Subcutaneous adipose tissue (tissue), 4 donors: ENCODE data around the gene ADPRM. TPM values are rescaled to one million over a fixed set of nuclear protein-coding genes. Genes with fewer than 3 reads are reported as not detected.

Source experiments
- total RNA-seq, 4 donors: library from RNA; depleted of rRNA; stranded (reverse); fragments of >200 nt; gene quantifications; one replicate each; pipeline ENCODE4 v1.1.0, GENCODE V29; 2016
- TF ChIP-seq, protein P1 (sequence below): fragments of 450-650 bp; IDR thresholded peaks from one replicate; pipeline ENCODE4 v1.5.1; 2016; ENCODE audit warnings: low read depth, mild to moderate bottlenecking, control low read depth, antibody characterized with exemption, moderate library complexity

The ADPRM gene
- total RNA-seq, 4 donors from 2014 or later, result 13.4 to 20.5 (median 16.2) TPM

DNA sequence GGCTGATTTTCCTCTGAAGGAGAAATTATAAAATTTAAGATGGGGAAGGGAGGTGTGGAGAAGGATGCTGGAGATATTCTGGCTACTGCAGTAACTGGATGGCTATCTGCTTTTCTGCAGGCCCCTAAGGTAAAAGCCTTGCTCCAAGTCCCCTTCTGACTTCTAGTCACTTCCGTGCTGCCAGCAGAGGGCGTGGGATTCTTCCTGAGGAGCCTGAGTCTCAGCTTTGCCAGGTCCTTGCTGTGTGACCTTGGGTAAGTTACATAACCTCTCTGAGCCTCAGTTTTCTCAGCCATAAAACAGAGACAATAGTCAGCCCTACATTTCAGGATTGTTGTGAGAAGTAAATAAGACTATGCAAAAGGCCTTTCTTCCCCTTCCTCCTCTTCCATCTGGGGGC, 56.7 kb downstream of the ADPRM start:
- TF ChIP-seq, protein P1, sequence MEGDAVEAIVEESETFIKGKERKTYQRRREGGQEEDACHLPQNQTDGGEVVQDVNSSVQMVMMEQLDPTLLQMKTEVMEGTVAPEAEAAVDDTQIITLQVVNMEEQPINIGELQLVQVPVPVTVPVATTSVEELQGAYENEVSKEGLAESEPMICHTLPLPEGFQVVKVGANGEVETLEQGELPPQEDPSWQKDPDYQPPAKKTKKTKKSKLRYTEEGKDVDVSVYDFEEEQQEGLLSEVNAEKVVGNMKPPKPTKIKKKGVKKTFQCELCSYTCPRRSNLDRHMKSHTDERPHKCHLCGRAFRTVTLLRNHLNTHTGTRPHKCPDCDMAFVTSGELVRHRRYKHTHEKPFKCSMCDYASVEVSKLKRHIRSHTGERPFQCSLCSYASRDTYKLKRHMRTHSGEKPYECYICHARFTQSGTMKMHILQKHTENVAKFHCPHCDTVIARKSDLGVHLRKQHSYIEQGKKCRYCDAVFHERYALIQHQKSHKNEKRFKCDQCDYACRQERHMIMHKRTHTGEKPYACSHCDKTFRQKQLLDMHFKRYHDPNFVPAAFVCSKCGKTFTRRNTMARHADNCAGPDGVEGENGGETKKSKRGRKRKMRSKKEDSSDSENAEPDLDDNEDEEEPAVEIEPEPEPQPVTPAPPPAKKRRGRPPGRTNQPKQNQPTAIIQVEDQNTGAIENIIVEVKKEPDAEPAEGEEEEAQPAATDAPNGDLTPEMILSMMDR, result no peak

DNA sequence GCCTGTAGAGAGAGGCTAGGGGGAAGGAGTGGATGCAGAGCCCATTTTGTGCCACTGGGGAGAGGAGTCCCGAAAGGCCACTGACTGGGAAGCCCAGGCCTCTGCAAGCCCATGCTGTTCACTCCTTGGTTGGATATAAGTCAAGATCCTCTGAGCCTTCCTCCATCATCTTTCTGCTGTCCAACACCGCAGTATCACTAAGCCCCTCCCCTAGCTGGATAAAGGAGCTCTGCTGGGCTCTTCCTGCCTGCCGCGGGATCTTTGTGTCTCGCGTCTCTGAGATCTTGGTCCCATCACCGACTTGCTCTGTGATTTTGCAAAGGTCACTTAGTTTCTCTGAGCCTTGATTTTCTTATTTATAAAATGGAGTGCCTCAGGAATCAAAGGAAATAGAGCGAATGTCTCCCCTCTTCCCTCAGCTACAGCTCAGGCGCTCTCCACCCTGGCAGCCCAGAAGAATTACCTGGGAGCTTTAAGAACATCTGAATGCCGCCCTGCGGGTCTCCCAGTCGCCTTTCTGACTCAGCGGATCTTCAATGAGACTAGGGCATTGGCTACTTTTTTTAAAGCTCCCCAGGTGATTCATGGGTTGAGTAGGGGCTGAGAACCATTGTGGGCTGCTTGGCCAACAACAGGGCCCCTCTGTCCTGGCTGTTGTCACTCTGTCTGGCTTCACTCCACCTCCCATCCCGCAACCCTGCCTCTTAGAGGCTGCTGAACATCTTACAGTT, 57.6 kb downstream of the ADPRM start:
- TF ChIP-seq, protein P1, result no peak

DNA sequence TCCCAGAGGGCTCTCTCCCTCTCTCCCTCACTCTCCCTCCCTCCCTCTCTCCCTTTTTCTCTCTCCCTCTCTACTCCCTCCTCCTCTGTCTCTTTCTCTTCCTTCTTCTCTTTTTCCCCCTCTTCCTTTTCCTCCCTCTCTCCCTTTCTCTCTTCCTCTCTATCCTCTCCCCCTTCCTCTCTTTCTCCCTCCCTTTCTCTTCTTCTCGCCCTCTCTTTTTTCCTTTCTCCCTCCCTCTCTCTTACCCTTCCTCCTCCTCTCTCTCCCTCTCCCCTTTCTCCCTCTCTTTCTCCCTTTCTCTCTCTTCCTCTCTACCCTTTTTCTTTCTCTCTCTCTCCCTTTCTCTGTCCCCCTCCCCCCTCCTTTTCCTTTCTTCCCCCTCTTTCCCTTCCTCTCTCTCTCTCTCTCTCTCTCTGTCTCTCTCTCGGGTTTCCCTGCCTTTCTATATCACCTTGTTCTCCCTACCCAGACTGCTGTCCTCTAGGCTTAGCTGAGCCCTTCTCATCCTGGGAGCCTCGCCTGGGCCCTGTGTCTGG, 58.3 kb downstream of the ADPRM start:
- TF ChIP-seq, protein P1, result no peak

DNA sequence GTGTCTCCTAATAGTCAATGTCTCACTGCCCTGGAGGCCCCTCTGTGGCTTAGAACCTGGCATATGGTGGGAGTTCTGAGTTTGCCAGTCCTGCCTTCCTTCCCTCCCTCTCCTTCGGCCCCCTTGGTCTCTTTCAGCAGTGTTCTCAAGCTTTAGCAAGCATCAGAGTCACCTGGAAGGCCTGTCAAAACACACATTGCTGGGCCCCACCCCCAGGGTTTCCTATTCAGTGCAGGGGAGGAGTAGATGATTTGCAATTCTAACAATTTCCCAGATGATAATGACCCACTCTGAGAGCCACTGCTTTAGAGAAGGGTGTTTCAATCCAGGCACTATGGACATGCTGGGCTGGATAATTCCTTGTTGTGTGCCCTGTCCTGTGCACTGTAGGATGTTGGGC, 58.8 kb downstream of the ADPRM start:
- TF ChIP-seq, protein P1, result no peak

DNA sequence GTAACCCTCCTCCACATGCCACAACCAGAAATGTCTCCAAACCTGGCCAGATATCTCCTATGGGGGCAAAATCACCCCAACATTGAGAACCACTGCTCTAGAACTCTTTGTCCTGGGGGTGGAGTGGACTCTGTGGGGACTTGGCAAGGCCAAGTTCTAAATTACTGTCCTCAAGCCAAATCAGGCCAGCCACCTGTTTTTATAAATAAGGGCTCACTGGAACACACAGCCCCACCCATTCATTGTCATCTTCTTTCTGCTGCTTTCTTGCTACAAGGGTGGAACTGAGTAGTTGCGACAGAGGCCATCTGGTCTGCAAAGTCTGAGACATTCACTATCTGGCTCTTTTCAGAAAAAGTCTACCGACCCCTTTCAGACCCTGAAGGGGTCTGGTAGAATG, 59.2 kb downstream of the ADPRM start:
- TF ChIP-seq, protein P1, result no peak

DNA sequence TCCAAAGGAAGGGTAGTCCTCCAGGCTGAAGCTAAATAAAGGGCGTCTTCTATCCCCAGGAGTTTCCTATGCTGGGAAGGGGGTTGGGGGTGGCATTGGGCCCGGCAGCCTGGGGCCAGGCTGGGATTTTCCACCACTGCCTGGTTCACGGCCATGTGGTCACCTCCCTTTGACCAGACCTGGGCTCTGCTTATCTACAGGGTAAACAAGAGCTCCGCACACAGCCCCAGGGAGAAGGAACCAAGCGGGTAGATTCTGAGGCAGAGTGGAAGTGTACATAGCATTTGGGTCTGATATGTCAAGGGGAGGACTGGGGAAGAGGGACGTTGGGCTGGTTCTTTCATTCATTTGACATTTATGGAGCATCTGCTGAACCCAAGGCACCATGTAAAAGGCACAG, 59.7 kb downstream of the ADPRM start:
- TF ChIP-seq, protein P1, result no peak

DNA sequence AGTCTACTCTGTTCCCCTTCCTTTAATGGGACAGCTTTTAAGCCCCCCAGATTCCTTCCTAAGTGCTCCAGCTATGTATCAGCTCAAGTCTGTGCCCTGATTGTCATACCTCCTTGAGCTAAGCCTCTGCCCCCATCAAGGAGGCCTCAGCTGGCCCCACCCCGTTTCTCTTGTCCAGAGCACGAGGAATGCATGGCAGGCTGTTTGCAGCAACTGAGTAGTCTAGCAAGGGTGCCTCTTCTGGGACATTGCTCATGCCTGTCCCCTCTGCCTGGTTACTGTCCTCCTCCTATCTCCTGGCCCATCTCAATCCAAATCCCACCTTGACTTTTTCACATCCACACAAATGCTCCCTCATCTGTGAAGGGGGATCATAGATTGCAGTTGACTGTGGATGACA, 60.3 kb downstream of the ADPRM start:
- TF ChIP-seq, protein P1, result no peak
